HG03439 (cell line): ENCODE data around the gene PEX5L.

Experiments used
- ATAC-seq: cut with Tn5 transposase; IDR thresholded peaks from one replicate; pipeline ENCODE4 v1.9.1; 2021; ENCODE audit warnings: mild to moderate bottlenecking, moderate library complexity; ENCODE audit not compliant: unreplicated experiment

The PEX5L gene

DNA sequence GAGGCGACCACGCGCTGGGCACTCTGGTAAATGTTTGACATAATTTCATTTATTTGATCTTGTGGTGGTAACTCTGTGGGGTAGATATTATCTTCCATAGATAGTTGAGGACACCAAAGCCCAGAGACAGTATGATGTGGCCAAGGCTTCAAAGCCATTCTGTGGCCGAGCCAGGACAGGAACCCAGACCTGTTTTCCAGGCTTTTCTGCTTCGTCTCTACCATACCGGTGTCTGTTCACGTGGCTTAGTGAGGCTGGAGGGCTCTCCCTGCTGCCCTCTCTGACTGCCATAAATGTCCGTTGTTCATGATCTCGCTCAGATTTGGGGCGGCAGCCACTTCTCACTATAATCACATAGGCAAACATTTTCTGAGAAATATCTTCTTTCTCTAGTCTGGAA, 134.7 kb downstream of the PEX5L start:
- no peak for ATAC-seq

DNA sequence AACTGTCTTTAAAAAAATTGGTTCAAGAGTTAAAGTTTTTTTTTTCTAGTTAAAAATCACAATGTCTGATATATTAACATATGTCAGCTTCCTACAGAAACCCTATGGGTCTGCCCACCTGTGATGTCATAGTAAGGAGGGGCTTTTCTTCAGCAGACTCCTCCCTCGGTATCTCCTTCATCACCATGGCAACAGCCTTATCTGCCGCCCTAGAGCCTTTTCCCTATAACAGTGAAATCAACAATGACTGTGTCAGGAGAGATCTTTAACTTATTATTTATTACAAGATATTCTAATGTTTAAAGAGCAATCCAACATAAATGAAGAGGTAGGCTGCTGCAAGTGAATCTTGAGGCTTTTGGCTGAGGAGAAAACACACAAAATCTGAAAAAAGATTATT, 138.7 kb downstream of the PEX5L start:
- ATAC-seq = no peak

DNA sequence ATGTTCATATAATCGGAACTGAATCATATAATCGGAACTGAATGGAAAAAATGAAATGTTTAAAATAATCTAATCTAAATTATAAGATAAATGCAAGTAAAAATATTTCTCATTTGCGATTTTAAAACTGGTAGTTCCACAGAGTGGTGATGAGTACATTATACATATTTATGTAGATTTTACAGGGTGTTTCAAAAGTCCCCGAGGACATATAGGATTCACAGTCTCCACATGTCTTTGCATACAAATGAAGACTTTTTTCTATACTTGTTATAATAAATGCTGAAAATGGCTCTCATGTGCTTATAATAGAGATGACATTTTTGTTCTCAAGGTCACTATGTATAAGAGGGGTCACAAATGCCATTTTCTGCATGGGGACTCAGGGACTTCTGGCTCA, 139.5 kb downstream of the PEX5L start:
- ATAC-seq = no peak

DNA sequence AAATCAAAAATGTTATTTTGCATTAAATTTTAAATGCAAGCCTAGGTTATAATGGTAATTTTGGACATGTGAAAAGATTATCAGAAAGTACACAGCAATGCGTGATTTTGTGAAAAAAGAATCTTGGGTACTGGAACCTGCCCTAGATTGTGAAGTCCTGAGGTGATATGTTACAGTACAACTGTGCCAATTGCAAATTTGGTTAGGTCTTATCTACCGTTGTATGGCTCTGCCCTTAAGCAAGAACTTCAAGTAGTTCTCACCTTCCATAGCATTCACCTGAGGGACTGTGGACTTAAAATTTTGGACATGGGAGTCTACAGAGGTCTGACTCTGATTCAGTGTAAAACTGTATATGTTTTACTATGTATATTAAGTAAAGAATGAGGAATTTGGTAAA, 140.2 kb downstream of the PEX5L start:
- ATAC-seq = no peak

DNA sequence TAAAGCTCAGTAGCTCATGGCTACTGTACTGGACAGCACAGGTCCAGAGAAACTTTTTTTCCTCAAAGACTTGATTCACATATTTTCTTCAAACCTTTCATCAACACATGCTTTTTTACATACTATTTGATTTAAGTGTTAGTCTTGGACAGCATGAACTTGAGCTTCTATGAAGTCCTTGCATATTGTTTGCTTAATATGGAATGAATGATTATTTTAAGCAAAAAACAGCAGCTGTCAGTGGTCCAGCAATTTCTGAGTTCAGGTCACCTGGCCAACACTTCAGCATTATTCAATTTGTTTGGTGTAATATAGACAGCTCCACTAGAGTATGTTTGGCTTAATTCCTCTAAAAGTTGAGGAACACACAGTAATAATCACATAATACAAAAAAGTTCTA, 141.4 kb downstream of the PEX5L start:
- ATAC-seq = no peak

DNA sequence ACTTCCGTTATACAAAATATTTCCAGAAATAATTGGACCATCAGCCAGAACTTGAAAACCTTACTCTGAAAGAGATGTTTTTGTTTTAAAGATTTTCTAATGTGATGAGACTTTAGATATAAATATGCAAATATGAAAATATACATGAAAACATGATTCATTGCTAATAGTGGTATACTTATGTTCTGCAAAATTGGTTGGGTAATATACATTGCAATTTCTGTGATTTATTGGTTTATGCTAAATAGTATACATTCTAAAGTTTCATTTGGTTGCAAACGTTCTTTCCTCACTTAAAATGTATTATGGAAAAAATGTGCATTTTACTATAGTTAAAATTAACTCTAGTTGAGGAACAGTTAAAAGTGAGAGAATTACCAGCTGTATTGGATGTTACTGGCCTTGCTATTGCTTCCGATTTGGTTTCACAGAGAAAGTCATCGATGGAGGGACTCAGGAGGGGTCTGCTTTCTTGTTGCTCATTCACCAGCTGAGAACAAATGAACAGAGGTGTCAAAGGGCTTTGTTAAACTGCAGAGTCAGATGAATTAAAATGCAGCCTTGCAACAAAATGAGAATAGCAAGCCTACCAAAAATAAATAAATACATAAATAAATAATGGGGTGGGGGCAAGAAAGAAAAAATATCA, 149.3 kb downstream of the PEX5L start:
- no peak for ATAC-seq

DNA sequence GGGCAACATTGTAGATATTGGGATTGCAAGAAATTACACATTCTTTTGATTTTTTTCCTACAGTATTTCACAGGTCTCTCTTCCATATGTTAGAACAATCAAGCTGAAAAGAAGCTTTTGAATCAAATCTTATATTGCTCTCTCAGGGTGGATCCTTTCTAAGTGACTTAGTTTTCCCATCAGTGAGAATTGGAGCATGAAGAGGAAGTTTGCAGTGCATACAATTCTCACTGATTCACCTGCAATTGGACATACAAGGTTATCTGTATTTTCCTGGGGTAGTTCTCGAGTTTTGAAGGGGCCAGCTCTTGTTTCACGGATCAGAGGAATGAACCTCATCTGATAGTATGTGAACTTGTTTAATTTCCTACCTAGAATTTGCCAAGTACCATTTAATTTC, 150.8 kb downstream of the PEX5L start:
- ATAC-seq = no peak

DNA sequence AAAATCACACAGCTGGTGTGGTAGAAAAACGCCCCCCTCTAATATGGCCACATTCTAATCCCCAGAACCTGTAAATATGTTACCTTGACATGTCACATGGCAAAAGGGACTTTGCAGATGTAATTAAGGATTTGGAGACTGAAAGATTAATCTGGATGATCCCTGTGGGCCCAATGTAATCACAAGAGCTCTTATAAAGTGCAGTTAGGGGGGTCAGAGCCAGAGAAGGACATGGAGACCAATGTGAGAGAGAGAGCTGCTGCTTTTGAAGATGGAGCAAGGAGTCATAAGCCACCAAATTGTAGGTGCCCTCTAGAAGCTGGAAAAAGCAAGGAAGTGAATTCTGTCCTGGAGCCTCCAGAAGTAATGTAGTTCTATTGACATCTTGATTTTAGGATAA, 152.6 kb downstream of the PEX5L start:
- ATAC-seq = no peak

DNA sequence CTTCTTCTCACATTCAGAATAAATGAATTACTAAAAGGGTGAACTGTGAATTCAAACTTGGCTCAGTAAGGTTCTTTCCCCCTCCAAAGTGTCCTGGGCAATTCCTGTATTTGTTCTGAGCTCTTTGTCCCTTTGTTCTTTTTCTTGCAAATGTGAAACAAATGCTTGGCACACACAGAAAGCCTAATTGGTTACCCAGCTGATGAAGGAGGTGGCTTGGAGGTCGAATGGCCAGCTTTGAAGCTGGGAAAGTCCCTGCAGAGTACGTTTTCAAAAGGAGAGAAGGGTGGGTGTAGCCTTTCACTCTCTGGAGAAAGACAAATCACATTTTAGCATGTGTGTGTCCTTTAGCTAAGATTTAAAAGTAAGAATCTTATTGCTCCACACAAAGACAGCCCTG, 154.4 kb downstream of the PEX5L start:
- ATAC-seq = no peak

DNA sequence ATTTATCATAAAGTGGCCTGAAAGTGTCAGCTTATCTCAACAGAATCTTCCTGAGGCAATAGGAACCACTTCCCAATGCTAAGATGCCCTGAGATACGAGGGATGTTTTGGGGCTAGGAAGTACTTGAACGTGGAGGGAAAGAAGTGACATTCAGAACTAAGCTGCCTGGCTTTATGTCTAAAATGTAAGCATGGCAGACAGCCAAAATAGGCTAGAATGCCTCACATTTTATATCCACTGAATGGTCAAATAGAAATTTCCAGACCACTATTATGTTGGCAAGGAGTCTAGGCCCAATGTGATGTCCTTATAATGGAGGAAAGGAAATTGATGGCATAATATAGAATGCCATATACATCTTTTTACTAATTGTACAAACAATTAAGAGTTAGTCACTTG, 154.9 kb downstream of the PEX5L start:
- no peak for ATAC-seq

DNA sequence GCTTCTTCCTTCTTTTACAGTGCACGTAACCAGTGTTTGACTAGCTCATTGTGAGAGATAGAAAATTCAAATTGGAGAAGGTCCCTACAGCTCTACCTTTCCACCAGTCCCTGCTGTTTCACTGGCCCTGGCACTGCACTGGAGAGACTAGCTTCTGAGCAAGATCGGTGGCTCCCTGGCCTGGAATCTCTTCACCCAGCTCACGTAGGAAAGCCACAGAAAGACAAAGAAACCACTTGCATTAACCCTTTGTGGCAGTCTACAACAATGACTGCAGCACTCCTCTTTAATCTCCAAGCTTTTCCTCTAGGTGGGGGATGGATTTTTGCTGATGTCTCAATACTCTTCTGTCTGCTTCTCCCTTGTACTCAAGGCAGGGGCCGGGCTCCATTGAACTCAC, 155.9 kb downstream of the PEX5L start:
- no peak for ATAC-seq

DNA sequence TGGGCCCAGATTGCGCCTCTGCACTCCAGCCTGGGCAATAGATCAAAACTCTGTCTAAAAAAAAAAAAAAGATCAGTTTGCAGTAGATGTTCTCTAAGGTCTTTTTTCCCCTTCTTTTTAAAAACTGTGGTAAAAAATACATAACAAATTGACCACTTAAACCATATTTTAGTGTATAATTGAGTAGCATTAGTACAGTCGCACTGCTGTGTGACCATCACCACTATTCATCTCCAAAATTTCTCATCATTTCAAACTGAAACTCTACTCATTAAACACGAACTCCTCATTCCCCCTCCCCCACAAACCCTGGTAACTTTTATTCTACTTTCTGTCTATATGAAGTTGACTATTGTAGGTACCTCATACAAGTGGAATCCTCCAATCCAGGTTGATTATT, 160.3 kb downstream of the PEX5L start:
- no peak for ATAC-seq

DNA sequence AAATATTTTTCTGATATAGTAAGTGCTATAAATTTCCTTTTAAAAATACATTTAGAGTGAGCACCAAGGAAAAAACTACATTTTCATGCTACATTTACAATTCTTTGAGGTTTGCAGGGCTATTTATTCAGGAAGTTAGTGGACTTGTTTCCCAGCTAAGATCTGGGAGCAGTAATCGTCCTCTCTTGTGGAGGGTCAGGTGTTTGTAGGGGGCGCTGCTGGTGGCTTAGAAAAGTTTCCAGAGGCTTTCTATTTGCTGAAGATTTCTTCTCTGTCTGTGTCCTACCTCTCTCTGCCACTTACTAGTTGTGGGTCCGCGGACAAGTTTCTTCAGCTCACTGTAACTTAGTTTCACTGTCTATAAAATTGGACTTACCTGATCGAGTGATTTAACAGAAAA, 163.9 kb downstream of the PEX5L start:
- no peak for ATAC-seq

DNA sequence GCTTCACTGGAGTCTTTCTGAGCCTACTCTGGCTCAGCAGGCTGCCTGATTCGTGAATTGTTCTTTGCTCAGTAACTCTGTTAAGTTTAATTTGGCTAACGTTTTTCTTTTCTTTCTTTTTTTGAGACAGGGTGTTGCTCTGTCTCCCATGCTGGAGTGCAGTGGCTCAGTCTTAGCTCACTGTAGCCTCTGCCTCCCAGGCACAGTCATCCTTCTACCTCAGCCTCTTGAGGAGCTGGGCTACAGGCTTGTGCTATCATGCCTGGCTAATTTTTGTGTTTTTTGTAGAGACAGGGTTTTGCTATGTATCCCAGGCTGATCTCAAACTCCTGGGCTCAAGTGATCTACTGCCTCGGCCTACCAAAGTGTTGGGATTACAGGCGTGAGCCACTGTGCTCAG, 165.0 kb downstream of the PEX5L start:
- ATAC-seq = no peak

DNA sequence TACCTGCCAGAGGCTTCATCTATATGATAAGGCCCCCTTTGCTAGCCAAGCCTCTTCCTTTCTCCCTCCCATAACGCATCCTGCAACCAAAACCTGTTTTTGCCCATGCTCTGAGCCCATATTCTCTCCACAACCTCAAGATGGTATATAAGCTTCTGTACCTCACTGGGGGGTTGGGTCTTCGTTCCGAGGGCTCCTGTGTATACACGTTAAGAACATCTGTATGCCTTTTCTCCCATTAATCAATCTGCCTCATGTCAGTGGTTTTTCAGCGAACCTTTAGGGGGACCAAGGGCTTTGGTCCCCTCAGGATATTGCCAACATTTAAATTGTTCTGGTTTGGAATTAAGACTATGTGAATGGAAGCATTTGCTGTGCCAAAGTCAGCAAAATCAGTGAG, 168.0 kb downstream of the PEX5L start:
- no peak for ATAC-seq

DNA sequence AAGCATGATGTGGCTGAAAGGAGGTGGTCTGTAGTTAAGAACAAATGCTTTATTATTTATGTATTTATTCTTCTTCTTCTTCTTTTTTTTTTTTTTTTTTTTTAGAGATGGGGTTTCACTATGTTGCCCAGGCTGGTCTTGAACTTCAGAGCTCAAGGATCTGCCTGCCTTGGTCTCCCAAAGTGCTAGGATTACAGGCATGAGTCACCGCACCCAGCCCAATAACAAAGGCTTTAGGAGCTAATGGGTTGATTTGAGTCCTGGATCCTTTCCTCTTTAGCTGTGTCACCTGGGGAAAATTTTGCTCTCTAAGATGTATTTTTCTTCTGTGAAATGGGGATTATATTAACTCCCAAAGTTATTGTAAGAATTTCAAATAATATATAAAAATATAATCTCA, 168.8 kb downstream of the PEX5L start:
- no peak for ATAC-seq

DNA sequence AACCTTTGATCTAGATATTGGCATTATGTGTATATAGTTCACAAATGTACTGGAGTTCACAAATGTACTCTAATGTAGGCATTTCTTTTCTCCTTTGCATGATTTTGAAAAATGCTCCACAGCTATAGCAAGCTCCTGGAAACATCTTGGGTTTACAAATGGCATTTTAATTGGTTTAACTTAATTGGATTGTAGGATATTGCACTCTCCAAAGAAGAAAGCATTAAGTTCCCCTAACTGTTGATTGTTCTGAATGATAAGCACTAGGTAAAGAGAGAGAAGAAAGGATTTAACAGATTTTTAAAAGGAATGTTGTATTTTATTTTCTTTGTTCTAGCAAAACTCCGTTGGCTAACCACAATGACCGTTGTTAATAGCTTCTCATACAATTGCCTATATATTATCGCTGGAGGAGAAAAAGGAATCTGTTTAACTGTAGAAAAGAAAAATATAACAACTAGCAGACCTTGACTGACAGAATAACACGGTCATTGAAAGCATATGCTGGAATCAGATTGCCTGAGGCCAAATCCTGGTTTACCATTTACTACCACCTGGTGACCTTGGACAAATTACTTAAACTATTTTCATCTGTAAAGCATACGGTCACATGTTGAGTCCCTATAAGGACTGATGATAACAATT, 170.8 kb downstream of the PEX5L start:
- no peak for ATAC-seq

DNA sequence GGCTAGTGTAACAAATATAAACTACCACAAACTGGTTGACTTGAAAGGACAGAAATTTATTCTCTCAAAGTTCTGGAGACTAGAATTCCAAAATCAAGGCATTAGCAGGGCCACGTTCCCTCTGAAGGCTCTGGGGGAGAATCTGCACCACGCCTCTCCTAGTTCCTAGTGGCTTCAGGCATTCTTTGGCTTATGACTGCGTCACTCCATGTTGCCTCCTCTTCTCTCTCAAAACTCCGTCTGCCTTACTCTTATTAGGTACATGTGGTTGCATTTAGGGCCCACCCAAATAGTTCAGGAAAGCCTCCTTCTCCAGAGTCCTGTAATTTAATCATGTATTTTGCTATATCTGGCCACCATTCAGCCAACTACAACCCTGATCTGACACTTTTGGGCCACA, 174.8 kb downstream of the PEX5L start:
- ATAC-seq = no peak

DNA sequence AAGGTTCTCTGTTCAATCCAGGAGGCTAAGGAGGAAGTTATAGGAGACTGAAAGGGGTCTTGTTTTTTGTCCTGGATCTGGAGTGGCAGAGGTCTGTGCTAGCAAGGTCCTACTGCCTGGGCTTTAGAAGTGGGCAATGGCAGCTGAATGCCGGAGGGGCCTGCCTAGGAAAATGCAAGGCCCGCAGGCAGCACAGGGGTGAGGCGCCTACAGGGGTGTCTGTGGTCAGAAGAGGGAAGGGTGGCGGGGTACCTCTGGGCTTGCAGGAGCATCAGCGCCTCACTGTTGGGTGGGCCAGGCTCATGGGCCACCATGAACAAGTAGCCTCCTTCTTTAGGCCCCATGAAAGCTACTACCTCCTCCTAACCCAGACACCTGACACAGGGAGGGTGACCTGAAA, 175.4 kb downstream of the PEX5L start:
- ATAC-seq = no peak

DNA sequence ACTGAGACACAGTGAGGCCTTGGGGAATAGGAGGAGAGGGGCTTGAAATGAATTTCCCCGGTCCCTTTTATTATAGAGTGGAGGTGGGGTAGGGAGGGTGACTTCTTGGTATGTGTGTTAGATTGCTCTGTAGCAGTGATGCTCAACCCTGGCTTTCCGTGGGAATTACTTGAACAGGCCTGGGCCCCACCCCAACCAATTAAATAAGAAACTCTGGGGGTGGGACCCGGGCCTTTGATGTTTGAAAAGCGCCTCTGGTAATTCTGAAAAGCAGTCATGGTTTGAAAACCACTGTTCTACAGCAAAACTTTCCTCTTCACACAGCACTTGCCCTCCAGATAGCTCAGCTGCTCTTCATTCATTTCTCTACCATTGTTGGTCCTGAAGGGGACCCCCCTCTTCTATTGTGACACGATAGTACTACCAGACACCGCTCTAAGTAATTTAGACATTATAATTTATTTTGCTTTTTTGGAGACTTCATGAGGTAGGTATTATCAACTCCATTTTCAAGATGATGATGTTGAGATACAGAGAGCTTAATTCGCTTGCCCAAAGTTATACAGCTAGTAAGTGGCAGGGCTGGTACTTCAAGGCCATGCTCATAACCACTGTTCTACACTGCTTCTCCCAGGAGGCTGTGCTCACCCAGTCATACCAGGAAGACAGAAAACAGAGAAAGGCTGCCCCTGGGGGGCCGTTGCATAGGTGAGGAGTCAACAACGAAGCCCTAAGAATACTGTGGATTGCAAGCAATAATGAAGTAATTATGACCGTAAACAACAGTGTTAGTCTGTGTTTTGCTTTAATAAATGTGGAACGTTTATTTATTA, 176.2 kb downstream of the PEX5L start:
- ATAC-seq = no peak

DNA sequence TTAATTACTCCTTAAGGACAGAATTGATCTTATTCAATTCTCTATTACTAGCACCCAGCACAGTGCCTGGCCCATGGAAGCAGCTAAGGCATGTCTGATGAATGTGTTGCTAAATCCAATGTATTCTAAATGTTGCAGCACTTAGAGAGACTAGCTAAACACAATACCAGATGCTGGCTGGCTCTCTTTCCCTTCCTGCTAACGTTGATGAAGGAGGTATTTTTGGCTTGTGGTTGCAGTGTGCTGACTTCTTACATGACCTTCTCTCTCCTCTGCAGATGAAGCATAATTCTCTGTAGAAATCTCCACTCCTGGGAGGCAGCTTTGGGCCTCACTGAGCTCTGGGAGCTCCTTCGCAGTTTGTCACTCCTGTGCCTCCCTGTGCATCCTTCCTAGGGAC, 183.6 kb downstream of the PEX5L start:
- no peak for ATAC-seq
